ENCODE measurements around the gene OR7D2.
"Not testable (repeated sequence)": the region's sequence is repeated elsewhere in the genome, so short reads cannot be mapped to it uniquely, and the experiment has no call there.

Gene OR7D2

GRCh38 chr19:9178901-9179300, at the start of gene OR7D2:
TSS of gene OR7D2 (plus strand) at chr19:9178979. CDS start at chr19:9185782, 6,803 bp downstream.
- DNase-seq: no peak

- no peak for DNase-seq
These were observed 47.8 kb upstream of the OR7D2 start for GRCh38 chr19:9130965-9131364.

- no peak for DNase-seq
These were observed 46.4 kb upstream of the OR7D2 start for GRCh38 chr19:9132422-9132821.

- no peak for DNase-seq
These were observed 39.1 kb upstream of the OR7D2 start for GRCh38 chr19:9139609-9140158.

GRCh38 chr19:9140159-9140874, 38.5 kb upstream of the OR7D2 start, which contains the start of gene ZNF317:
TSS of gene ZNF317 (plus strand) at chr19:9140397. CDS start at chr19:9156017, 15,620 bp downstream.
- DNase-seq: peak; percentile 81

GRCh38 chr19:9144920-9145319, 33.9 kb upstream of the OR7D2 start:
- DNase-seq: no peak

- no peak for DNase-seq
These were observed 31.9 kb upstream of the OR7D2 start for GRCh38 chr19:9146882-9147281.

GRCh38 chr19:9148697-9149096, 30.1 kb upstream of the OR7D2 start:
- DNase-seq: no peak

GRCh38 chr19:9149997-9150396, 28.8 kb upstream of the OR7D2 start:
- DNase-seq: no peak

GRCh38 chr19:9150650-9151049, 28.1 kb upstream of the OR7D2 start:
- DNase-seq: no peak

- DNase-seq: no peak
These were observed 27.4 kb upstream of the OR7D2 start for GRCh38 chr19:9151367-9151766.

- DNase-seq: no peak
These were observed 23.2 kb upstream of the OR7D2 start for GRCh38 chr19:9155591-9155990.

GRCh38 chr19:9156304-9156703, 22.5 kb upstream of the OR7D2 start:
- no peak for DNase-seq

- no peak for DNase-seq
These were observed 18.9 kb upstream of the OR7D2 start for GRCh38 chr19:9159891-9160290.

- DNase-seq: no peak
These were observed 17.4 kb upstream of the OR7D2 start for GRCh38 chr19:9161427-9161826.

- DNase-seq: no peak
These were observed 13.5 kb upstream of the OR7D2 start for GRCh38 chr19:9165261-9165660.

- DNase-seq: no peak
These were observed 11.9 kb upstream of the OR7D2 start for GRCh38 chr19:9166846-9167245.

- no peak for DNase-seq
These were observed 7.3 kb upstream of the OR7D2 start for GRCh38 chr19:9171393-9171991.

GRCh38 chr19:9175326-9175725, 3.5 kb upstream of the OR7D2 start:
- no peak for DNase-seq

- DNase-seq: no peak
These were observed 4.2 kb downstream of the OR7D2 start for GRCh38 chr19:9183000-9183399.

GRCh38 chr19:9187191-9187590, 8.4 kb downstream of the OR7D2 start:
- DNase-seq: no peak

- no peak for DNase-seq
These were observed 10.8 kb downstream of the OR7D2 start for GRCh38 chr19:9189535-9189934.

- DNase-seq: not testable (repeated sequence)
These were observed 19.3 kb downstream of the OR7D2 start for GRCh38 chr19:9198044-9198443.

- peak; percentile 6 for DNase-seq
These were observed 26.8 kb downstream of the OR7D2 start for GRCh38 chr19:9205501-9206113.

Data from NCI-H510A (cell line).